Breast epithelium (tissue), 4 donors: ENCODE measurements around the gene GPC3. TPM values are rescaled to one million over a fixed set of nuclear protein-coding genes. Genes with fewer than 3 reads are reported as not detected.

Experiments
- DNase-seq, 2 donors: peaks; one replicate each; pipeline ENCODE4 v3.0.0-alpha.2; 2019; ENCODE audit warnings: low spot score in 2 of 2
- H3K27ac ChIP-seq, 2 donors: fragments of 200-600 bp; sonication (generic) in 1 of 2; one replicate each; pipeline ENCODE4 v1.5.1; 2016 to 2019; ENCODE audit warnings: mild to moderate bottlenecking in 1 of 2
- H3K27me3 ChIP-seq, 2 donors: fragments of 200-600 bp; sonication (generic) in 1 of 2; one replicate each; pipeline versions ENCODE4 v1.5.1 to v1.6.0; 2017 to 2019; ENCODE audit warnings: control low read depth in 1 of 2, mild to moderate bottlenecking in 1 of 2
- H3K36me3 ChIP-seq: fragments of 200-600 bp; one replicate; pipeline ENCODE4 v1.5.1; 2019
- H3K4me1 ChIP-seq, 2 donors: fragments of 200-600 bp; sonication (generic); one replicate each; pipeline ENCODE4 v1.5.1; 2016 to 2019; ENCODE audit warnings: control low read depth in 1 of 2
- H3K4me3 ChIP-seq, 3 donors: fragments of 200-600 bp; sonication (generic); 1 replicate in 2 of 3; 2 replicates in 1 of 3; pipeline ENCODE4 v1.5.1; 2016 to 2019; ENCODE audit warnings: mild to moderate bottlenecking in 3 of 3, moderate library complexity in 2 of 3
- H3K9me3 ChIP-seq, 2 donors: fragments of 200-600 bp; sonication (generic) in 1 of 2; one replicate each; pipeline ENCODE4 v1.5.1; 2016 to 2019; ENCODE audit warnings: control low read depth in 1 of 2
- CTCF ChIP-seq, 3 donors: fragments of 450-650 bp; IDR thresholded peaks; one replicate each; pipeline ENCODE4 v1.5.1; 2016 to 2017; ENCODE audit warnings: antibody characterized with exemption in 3 of 3, mild to moderate bottlenecking in 3 of 3, moderate library complexity in 3 of 3
- POLR2A ChIP-seq: fragments of 450-650 bp; IDR thresholded peaks from one replicate; pipeline ENCODE4 v1.6.1; 2016; ENCODE audit warnings: antibody characterized with exemption, mild to moderate bottlenecking, moderate library complexity
- POLR2AphosphoS5 ChIP-seq, 3 donors: sonication (generic); formaldehyde crosslinking; IDR thresholded peaks; one replicate each; pipeline ENCODE4 v1.6.1; 2017; ENCODE audit warnings: antibody characterized with exemption in 3 of 3
- intact Hi-C: fragments of 100-400 bp; cut with DNase I; formaldehyde crosslinking; loops from one replicate; pipeline ENCODE4 v1.15.1; 2023; ENCODE audit warnings: low total_unique reads
- total RNA-seq, 3 donors: library from RNA; depleted of rRNA; stranded (reverse); fragments of >200 nt; gene quantifications; one replicate each; pipeline ENCODE4 v1.1.0, GENCODE V29; 2016

Gene GPC3
- total RNA-seq, 3 donors from 2014 or later = 29.7 to 99.2 (median 89.1) TPM

GRCh38 chrX:133921764-133922389, 63.5 kb downstream of the GPC3 start:
- no peak for TF ChIP-seq POLR2A
- TF ChIP-seq POLR2AphosphoS5 (IDR thresholded peaks at IDR 0.05) = no peak
- TF ChIP-seq CTCF (IDR thresholded peaks at IDR 0.05) = no peak
- intact Hi-C loops = loop anchor here (1.0 kb wide), 1 partner anchor 10 kb away; no protein-coding TSS in a partner anchor
- Histone ChIP-seq H3K27ac (no peak overlapping the region), H3K4me3 (no peak overlapping the region), H3K36me3 (no peaks in the 10 kb centered on the region), H3K9me3 (peaks cover 0 to 7% of the 10 kb centered on the region in 2 donors), H3K27me3 (peaks cover 0 to 20% of the 10 kb centered on the region in 2 donors), H3K4me1 (no peaks in the 10 kb centered on the region)
- no peak for DNase-seq

GRCh38 chrX:133921086-133921485, 64.3 kb downstream of the GPC3 start:
- Histone ChIP-seq H3K36me3 (no peaks in the 10 kb centered on the region), H3K27me3 (peaks cover 0 to 19% of the 10 kb centered on the region in 2 donors), H3K9me3 (peaks cover 0 to 11% of the 10 kb centered on the region in 2 donors), H3K4me3 (no peak overlapping the region), H3K27ac (no peak overlapping the region), H3K4me1 (no peaks in the 10 kb centered on the region)
- TF ChIP-seq POLR2A (no peak), POLR2AphosphoS5 (IDR thresholded peaks at IDR 0.05) (no peak), CTCF (IDR thresholded peaks at IDR 0.05) (no peak)
- intact Hi-C loops = loop anchor here (1.0 kb wide), 1 partner anchor 9 kb away; no protein-coding TSS in a partner anchor
- no peak for DNase-seq

GRCh38 chrX:133918361-133918771, 67.0 kb downstream of the GPC3 start:
- Histone ChIP-seq H3K27me3 (peaks cover 0 to 16% of the 10 kb centered on the region in 2 donors), H3K27ac (no peak overlapping the region), H3K4me1 (no peaks in the 10 kb centered on the region), H3K9me3 (peaks cover 0 to 11% of the 10 kb centered on the region in 2 donors), H3K4me3 (no peak overlapping the region), H3K36me3 (no peaks in the 10 kb centered on the region)
- DNase-seq = no peak
- TF ChIP-seq POLR2A (no peak), POLR2AphosphoS5 (IDR thresholded peaks at IDR 0.05) (no peak), CTCF (IDR thresholded peaks at IDR 0.05) (no peak)
- intact Hi-C loops = no loop called here

- Histone ChIP-seq H3K27me3 (peaks cover 0 to 20% of the 10 kb centered on the region in 2 donors), H3K9me3 (peaks cover 0 to 11% of the 10 kb centered on the region in 2 donors), H3K4me3 (no peak overlapping the region), H3K27ac (no peak overlapping the region), H3K36me3 (no peaks in the 10 kb centered on the region), H3K4me1 (no peaks in the 10 kb centered on the region)
- DNase-seq = no peak
- TF ChIP-seq POLR2A = no peak
- no peak for TF ChIP-seq POLR2AphosphoS5 (IDR thresholded peaks at IDR 0.05)
- intact Hi-C loops = no loop called here
Observed at GRCh38 chrX:133916984-133917722, 68.2 kb downstream of the GPC3 start.

GRCh38 chrX:133913658-133914388, 71.6 kb downstream of the GPC3 start:
- peaks cover 0 to 11% of the 10 kb centered on the region in 2 donors for H3K27me3 ChIP-seq
- no peak overlapping the region for H3K27ac ChIP-seq
- no peaks in the 10 kb centered on the region for H3K4me1 ChIP-seq
- no peak overlapping the region for H3K4me3 ChIP-seq
- intact Hi-C loops = no loop called here
- no peaks in the 10 kb centered on the region for H3K36me3 ChIP-seq
- H3K9me3 ChIP-seq = peaks cover 0 to 11% of the 10 kb centered on the region in 2 donors
- no peak for DNase-seq
- no peak for TF ChIP-seq POLR2A
- TF ChIP-seq CTCF (IDR thresholded peaks at IDR 0.05) = no peak
- TF ChIP-seq POLR2AphosphoS5 (IDR thresholded peaks at IDR 0.05) = no peak
